Epithelial cell of esophagus (primary cell): ENCODE data around the gene JAM3.

Experiments
- DNase-seq: peaks from one replicate; pipeline ENCODE4 v3.0.0; 2010; ENCODE audit warnings: low read depth
- H3K4me3 ChIP-seq: 2 replicates; pipeline ENCODE4 v1.5.1; 2011; ENCODE audit warnings: mild to moderate bottlenecking, low read length, control low read depth
- TF ChIP-seq, protein P1 (sequence below): IDR thresholded peaks from 2 replicates; pipeline ENCODE4 v1.5.1; 2011; ENCODE audit warnings: low read depth, mild to moderate bottlenecking, low read length, control low read depth, inconsistent platforms; ENCODE audit not compliant: insufficient read depth; ENCODE audit errors: missing control alignments

The JAM3 gene

DNA sequence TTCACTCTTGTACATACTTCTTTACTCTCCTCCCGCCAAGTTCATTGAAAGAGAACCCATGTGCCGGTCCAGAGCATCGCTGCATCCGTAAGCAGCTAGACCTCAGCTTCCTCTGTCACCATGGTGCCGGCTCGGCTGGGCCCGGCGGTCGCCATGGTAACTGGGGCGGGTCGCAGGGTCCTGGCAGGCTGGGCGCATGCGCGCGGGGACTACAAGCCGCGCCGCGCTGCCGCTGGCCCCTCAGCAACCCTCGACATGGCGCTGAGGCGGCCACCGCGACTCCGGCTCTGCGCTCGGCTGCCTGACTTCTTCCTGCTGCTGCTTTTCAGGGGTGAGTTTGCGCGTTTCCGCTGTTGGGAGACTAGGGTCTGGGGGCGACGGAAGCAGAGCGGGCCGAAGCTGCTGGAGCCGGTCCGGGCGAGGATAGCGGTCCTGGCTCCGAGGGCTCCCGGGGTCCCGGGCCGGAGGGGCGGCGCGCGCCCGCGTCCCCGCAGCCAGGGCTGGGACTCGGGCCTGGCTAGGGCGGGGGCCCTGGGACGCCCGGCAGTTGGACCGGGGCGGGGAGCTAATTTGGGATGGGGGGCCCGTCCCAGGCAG is at the start of gene JAM3:
Gene JAM3 (plus strand): TSS at position 244 of the 597 bp plus-strand sequence. CDS start 12 bp downstream, at position 256.
- DNase-seq = peak; percentile 45
- peak within 1 kb of the TSS; percentile 21 for H3K4me3 ChIP-seq
- TF ChIP-seq, protein P1, sequence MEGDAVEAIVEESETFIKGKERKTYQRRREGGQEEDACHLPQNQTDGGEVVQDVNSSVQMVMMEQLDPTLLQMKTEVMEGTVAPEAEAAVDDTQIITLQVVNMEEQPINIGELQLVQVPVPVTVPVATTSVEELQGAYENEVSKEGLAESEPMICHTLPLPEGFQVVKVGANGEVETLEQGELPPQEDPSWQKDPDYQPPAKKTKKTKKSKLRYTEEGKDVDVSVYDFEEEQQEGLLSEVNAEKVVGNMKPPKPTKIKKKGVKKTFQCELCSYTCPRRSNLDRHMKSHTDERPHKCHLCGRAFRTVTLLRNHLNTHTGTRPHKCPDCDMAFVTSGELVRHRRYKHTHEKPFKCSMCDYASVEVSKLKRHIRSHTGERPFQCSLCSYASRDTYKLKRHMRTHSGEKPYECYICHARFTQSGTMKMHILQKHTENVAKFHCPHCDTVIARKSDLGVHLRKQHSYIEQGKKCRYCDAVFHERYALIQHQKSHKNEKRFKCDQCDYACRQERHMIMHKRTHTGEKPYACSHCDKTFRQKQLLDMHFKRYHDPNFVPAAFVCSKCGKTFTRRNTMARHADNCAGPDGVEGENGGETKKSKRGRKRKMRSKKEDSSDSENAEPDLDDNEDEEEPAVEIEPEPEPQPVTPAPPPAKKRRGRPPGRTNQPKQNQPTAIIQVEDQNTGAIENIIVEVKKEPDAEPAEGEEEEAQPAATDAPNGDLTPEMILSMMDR = no peak

DNA sequence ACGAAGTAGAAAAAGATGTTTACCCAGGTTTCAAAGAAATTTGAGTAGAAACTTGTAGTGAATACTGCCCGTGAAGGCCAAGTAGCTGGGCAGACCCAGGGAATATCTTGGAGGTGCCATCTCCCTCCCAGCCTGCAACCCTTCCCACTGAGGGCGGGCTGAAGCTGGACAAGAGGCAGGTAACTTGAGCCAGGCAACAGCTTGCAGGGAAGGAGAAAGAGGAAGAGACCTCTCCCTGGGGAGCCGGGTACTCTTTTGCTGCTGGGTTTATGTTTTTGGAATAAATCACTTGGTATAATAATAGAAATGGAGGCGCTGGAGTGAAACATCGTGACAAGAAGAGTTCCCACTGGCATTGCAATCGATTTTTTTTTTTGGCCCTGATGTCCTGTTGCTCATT is 49.4 kb upstream of the JAM3 start:
- no peak overlapping the region for H3K4me3 ChIP-seq

DNA sequence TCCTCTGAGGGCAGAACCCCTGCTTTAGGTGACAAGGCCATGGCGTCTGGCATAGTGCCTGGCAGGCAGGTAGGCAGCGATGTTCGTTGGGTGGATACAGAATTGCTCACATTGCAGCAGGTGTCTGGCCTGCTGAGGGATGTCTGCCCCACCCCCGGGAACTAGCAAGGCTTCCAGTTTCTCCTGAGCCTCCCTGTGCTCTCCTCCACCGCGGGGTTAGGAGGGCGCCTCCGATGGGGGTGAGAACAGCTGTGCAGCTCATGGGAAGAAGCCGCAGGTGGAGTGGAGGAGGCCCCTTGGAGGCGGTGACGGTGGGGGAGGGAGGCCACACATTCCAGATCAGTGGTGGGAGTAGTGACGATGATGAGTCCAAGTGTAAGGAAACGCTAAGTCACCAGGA is 48.3 kb upstream of the JAM3 start:
- DNase-seq = no peak
- TF ChIP-seq, protein P1 = no peak
- H3K4me3 ChIP-seq = no peak overlapping the region

More for the DNA sequence above, 49.4 kb upstream of the JAM3 start:
- TF ChIP-seq, protein P1 = no peak
- no peak for DNase-seq

DNA sequence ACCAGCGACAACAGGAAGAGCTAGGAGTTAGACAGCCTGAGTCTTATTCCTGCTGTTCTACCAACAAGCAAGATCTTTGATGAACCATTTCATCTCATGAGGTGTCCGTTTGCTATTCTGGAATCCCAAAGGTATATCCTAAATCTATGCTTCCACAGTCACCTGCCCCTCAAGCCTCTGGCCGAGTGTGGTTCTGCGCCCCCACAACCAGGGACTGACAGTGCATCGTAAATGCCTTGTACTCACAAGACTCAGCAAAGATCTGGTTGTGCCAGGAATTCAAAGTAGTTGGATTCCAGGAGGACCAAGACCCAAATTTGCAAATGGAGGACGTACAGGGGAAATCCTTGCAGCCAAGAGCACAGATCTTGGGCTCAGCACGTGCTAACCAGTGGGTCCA is 47.5 kb upstream of the JAM3 start:
- no peak for DNase-seq
- TF ChIP-seq, protein P1 = no peak
- no peak overlapping the region for H3K4me3 ChIP-seq

DNA sequence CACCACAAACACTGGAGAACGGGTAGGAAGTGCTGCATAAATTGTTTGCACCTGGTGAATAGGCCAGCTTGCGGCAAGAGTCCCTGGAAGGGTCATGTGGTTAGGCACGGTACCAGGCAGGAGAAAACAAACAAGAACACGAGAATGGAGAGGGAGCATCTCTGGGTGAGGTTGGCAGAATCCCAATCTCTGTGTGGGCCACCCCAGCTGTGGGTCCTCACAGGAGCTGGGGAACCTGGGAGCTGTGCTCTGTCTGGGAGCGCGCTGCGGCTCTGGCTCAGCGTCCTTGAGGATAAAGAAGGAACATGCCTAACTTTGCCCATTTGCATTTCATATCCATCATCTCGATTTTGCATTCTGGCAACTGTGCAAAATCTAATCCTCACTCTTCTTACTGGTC is 46.1 kb upstream of the JAM3 start:
- TF ChIP-seq, protein P1 = no peak
- DNase-seq = no peak
- no peak overlapping the region for H3K4me3 ChIP-seq

DNA sequence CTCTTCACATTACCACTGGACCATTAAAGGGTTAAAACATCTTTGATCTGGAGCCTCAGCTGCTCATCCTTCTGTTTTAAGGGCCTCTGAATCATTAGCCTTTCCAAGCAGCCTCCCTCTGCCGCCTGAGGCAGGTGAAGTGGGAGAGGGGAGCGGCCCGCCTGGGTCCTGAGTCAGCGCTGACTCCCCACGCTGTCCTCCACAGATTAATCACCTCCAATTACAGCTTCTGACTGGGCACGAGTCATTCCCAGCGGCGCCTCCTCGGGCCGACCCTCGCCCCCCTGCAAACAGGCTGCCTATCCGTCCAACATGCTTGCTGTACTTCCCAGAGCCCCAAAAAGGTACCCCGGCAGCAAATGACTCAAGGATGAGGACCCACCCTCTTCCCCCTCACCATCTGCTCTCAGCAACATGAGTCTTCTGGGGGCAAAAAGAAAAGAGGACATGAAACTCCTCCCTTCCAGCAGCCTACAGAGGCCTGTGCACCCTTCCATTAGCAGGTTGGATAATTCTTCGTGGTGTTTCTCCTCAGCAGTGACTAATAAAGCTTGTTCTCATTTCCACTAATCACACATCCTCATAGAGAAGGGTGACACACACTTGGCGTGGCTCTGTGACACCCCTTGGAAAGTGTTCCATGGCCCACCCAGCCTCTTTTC is 44.3 kb upstream of the JAM3 start:
- TF ChIP-seq, protein P1 = no peak
- no peak overlapping the region for H3K4me3 ChIP-seq
- peak; percentile 89 for DNase-seq

DNA sequence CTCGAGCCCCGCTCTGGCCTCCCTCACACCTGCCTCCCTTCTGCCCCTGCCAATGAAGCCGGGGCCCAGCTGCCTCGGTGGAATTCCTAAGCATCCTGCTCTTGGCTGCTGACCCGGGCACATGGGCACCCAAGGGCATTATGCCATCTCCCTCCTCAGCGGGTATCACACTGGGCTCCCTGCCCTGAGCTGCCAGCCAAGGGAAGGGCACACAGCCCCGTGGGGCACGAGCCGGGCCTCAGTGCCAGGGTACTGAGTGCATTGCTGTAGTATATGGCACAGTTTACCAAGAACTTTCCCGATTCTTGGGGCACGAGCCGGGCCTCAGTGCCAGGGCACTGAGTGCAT is 43.8 kb upstream of the JAM3 start:
- TF ChIP-seq, protein P1 = no peak

More for the DNA sequence above, 43.8 kb upstream of the JAM3 start:
- DNase-seq = no peak
- no peak overlapping the region for H3K4me3 ChIP-seq
